Erythroblast (primary cell): ENCODE measurements around the gene DOCK1.

Experiments used
- GATA1 ChIP-seq: IDR thresholded peaks from 2 replicates; pipeline ENCODE4 v1.6.1; 2011; ENCODE audit warnings: low read depth, mild to moderate bottlenecking, control low read depth, low read length, moderate library complexity
- POLR2A ChIP-seq: IDR thresholded peaks from 2 replicates; pipeline ENCODE4 v1.6.1; 2011; ENCODE audit warnings: mild to moderate bottlenecking, low read length

- TF ChIP-seq GATA1 (no peak), POLR2A (no peak)
Observed at GRCh38 chr10:127052001-127052400, 146.8 kb downstream of the DOCK1 start.
